Endothelial cell of hepatic sinusoid (primary cell): Measurements from ENCODE around the gene FAM217A.
"Not testable (repeated sequence)": the region's sequence is repeated elsewhere in the genome, so short reads cannot be mapped to it uniquely, and the experiment has no call there.

Experiments
- in situ Hi-C: cut with HindIII; loops from 2 replicates; pipeline ENCODE4 v1.10.0; 2017; ENCODE audit warnings: low sequenced_read_pairs

The FAM217A gene, protein sequence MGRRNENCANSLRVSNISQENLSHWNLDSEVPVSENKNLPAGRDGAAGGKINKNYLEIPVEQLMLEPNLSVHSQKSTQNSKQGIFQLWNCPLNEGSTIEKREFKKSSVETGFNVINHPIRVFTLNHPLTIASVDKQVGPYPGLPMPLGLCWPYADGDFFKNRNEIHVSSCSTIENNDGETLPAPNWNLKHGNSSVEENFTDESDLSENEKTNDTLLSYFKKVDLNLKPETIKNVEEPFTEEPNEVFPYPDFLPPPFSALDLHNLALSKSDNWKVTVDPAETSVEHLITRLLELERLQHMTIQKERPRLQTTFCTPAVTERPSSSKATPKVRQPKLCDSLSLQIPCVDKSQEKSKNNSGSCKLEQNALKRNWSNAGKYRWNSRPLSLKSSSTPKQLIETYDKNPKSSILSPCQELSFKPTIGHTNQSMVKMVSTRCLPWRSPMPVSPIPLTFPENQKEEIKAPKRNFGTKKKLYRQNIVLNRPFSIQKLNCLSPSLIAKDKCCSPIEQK

DNA sequence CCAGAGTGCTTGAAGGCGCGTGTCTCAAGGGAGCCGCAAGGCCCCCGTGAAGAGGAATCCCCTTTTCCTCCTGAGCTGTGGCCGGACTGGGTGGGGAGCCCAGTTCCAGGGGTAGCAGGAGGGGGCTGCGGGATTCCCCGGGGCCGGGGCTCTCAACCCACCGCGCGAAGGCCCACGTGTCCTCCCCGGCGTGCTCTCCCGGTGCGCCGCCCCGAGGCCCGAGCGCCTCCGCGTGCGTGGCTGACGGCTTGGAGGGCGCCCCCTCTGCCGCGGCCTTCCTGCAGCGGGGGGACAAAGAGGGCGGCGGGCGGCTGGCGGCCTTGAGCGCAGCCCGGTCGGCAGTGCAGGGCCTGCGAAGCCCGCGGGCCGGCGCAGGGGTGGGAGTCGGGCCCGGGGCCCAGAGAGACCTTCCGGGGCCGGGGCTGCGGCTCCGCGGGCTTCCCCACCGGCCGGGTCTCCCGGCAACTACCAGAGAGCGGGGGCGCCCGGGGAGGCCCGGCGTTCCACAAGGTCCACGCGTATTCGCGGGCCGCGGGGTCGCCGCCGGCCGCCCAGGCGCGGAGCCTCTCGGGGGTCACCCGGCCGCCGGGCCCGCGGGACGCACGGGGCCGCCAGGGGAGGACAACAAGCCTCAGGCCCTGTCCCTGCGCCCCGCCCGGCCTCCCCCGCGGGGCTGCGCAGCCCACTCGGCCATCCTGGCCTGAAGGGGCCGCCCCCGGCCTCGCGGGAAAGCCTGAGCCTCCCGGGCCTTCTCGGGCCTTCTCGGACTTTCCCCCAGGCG, at the start of gene FAM217A:
Gene FAM217A, minus strand, starts transcription at position 447 of the 781 bp plus-strand sequence. CDS start 1,723 bp downstream, outside the sequence.
- in situ Hi-C loops = no loop called here

DNA sequence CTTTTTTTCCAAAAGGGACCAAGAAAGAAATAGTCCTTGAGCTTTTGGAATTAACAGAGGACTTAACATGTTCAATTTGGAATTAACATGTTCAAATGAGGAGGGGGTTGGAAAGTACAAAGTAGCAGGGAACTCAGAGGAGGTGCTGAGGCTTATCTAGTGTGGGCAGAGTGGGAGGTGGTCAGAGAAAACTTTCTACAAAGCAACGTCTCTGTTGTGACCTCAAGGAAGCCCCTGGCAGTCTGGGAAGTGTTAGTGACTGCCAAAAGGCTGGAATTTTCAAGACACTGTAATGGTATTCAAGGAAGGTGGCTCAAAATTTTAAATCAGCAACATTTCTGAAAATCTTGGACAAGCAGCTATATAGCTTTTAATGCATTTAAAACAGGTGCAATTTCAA, 49.1 kb upstream of the FAM217A start:
- in situ Hi-C loops = no loop called here

DNA sequence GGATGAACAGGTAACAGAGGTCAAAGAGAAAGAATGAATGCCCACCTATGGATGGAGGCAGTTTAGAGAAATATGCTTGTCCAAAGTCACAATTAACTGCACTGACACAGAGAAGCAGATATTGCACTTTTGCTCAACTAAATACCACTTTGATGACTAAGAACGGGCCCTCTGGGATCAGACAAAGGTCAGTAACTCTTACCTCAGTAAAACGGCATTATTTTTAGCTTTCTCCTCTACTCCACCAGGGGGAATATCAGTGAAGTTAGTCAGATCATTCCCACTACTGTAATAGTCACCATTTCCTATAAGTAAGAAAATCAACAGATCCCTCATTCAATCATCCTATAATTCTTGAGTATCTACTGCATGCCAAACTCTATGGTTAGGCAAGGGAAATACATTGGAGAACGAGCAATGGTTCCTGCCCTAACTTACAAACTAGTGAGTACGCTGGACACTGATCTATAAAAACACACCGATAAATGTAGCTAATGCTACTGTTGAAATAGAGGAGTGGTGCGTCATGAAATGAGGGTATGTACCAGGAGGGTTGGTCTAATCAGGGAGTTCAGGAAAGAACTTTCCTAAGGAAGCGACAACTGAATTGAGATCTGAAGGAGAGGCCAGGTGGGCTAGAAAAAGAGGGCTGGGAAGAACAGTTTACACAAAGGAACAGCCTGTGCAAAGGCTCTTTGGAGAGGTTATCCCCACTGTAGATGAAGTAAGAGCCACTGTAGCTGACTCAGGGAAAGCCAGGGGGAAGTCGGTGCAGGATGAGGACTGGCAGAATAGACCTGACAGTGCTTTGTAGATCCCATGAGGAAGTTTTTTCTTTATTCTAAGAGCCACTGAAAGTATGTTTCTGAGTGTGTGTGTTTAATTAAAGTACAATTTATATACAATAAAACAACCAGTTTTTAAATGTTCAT, 47.3 kb upstream of the FAM217A start:
- in situ Hi-C loops = no loop called here

DNA sequence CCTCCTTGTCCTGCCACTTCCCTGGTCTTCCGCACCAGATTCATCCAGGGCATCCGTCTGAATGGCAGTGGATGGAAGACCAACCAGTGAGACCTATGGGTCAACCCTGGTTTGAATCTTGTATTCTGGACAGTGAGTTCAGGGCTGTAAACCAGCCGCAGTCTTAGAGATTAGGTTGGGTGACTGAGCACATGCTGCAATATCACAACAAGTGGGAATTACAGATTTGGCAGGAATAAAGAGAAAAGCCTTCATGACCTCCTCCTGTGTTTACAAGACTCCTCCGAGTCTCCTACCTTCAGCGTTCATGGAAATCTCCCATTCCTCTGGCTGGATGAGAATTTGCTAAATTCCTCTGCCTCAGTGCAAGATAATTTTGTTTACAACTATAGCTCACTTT, 46.6 kb upstream of the FAM217A start:
- in situ Hi-C loops = no loop called here

DNA sequence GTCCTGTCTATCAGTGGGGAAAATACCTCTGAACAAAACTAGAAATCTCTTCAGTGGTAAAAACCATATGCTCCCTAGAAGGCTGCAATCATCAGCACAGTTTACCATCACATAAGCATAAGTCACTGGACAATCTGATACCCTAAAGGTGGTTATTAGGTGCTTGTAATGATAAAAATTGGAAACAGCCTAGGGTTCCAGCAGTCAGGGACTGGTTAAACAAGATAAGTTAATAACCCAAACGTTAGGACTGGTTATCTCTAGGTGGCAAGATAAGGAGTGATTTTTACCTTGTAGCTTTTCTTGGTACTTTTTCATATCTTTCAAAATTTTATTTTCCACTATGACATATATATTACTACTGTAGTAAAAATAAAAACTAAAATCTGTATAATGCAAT, 45.4 kb upstream of the FAM217A start:
- in situ Hi-C loops = no loop called here

DNA sequence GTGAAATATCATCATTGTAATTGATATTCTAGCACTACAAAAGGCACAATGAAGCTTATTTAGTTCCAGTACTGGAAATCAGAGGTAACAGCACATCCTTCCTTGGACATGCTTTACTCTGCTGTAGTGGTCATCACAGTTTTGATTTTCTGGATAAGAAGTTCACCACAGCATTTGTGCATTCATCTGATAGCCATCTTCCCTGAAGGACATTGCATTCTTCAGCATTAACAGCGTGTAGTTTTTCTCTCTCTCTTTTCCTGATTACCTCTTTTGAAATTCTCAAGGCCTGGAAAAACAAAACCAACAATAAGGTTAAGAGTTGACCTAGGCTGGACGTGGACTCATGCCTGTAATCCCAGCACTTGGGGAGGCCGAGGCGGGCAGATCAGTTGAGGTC, 36.8 kb upstream of the FAM217A start:
- in situ Hi-C loops = loop anchor here (5.0 kb wide), 1 partner anchor 93 kb away; a partner anchor contains a TSS

DNA sequence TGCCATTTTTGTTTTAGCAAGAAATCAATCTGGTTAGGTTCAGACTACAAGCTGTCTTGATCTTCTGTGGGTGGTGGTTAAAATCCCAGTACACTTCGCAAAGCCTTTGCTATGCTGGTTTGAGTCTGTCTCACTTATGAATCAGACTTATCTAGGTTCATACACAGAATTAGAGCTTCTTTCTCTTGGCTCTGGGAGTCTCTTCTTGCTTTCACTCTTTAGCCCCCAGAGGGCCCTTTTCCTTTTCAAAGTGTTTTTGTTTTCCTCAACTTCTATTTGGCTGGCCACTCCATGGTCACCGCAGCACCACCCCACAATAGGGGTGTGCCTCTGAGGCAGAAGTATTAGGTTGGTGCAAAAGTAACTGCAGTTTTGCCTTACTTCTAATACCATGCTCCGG, 35.2 kb upstream of the FAM217A start:
- in situ Hi-C loops = no loop called here

DNA sequence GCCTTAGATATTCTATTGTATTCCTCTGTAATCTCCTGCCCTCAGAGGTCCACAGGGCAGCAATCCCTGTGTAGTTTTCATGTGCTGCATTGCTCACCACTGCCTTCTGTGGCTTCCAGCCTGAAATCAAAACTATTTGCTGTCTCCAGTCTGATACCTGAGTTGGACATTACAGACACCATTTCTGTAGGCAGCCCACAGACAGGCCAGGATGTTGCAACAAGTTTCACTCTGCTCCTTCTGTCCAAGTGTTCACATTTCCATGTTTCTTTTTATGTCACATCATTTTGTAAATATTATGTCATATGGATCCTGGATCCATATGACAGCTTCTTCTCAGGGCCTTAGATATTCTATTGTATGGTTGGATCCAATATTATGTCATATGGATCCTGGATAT, 34.7 kb upstream of the FAM217A start:
- in situ Hi-C loops = no loop called here

DNA sequence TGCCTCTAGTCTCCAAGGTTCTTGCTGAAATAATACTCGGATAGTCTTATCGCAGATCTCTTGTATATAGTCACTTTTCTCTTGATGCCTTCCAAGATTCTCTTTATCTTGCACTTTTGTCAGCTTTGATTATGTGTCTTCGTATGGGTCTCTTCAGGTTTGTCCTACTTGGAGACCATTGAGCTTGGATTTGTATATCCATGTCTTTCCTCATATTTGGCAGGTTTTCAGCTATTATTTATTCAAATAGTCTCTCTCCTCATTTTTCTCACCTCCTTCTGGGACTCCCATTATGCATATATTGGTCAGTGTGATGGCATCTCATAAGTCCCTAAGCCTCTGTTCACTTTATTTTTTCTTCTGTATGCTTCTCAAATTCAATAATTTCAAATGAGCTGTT, 33.4 kb upstream of the FAM217A start:
- in situ Hi-C loops = no loop called here

DNA sequence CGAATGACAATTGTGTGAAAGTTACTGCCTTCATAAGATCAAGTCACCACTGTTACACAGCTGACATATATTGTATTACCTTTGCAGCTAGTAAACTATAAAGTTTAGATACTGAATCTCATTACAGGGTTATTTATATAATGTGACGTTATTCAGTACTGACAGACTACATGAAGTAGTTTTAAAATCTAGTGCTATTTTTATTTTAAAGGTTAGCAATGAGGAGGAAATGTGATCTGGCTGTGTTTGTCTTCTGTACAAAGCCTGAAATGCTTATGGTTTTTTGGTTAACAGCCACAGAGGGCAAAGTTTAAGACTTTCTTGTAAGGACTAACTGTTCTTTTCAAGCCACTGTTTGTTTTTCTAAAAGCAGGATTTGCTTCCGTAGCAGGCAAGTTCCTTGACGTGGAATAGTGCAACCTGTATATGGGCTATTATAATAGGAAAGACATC, 30.5 kb upstream of the FAM217A start:
- in situ Hi-C loops = not testable (repeated sequence)

DNA sequence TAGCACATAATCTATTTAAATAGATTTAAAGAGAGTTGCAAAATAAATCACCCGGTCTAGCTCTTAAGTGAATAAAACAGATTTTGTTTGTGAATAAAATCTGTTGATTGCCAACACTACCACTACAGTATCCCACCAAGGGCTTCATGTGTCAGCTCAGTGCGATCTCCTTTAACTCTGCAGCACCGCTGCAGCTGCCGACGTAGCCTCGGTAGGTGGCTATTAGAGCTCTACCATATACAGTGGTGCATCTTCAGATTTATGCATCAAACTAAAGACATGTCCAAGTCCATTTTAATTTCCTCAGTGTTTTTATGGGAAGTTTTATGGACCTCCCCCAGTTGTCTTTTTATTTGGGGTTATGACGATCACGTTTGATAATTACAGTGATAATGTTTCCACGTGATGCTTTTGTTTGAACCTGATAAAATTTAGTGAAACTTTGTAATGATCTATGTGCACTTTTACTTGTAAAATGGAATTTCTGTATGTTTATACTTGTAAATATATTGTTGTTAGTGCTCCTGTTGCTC, 29.7 kb upstream of the FAM217A start:
- in situ Hi-C loops = no loop called here

DNA sequence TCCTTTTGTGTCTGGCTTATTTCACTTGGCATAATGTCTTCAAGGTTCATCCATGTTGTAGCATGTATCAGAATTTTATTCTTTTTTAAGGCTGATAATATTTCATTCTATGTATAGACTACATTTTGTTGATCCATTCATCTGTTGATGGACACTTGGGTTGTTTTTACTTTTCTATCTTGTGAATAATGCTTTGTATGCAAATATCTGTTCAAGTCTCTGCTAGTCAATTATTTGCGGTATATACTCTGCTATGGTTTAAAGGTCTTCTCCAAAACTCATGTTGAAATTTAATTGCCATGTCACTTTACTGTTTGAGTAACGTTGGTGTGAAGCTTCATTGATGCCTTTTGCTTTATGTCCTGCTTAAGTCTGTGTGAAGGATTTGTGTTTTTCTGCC, 28.9 kb upstream of the FAM217A start:
- in situ Hi-C loops = no loop called here

DNA sequence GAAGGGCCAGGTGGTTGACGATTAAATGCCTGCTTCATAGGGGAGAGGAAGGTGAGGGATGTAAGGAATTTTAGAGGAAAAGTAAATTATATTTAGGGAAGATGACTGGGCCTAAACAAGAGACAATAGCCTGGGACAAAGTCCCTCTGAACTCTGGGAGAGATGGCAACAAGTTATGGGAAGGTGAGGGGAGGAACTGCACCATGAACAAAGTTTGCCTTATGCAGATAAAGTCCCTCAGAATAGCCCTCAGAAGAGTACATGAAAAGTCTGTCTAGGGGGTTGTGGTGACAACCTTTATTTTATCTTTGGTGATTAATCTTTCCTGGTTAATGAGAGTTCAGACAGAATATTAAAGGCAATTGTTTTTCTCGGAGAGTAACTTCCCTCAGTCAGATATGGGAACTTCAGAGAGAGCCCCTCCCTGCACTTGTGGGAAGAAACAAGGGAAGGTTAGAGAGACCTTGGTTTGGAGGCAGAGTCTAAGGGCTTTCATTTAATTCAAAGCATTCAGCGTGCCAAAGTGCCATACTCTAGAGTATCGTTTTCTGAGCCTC, 27.1 kb upstream of the FAM217A start:
- in situ Hi-C loops = no loop called here

DNA sequence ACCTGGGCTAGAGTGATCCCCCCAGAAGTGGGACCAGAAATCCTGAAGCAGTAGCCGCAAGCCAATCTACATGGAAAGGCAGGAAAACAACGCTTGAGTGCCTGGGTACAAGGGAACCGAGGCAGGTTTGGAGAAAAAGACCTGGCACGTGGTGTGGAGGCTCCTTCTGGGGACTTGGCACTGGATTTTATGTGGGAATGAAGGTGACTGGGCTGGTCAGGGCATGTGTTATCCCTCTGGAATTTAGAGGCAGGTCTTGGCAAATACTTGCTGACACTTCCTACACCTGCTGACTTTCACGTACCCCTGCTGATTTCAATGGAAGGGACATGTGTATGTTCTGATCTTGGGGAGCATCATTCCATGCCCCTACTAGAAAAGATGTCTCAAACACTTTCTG, 25.0 kb upstream of the FAM217A start:
- in situ Hi-C loops = no loop called here

DNA sequence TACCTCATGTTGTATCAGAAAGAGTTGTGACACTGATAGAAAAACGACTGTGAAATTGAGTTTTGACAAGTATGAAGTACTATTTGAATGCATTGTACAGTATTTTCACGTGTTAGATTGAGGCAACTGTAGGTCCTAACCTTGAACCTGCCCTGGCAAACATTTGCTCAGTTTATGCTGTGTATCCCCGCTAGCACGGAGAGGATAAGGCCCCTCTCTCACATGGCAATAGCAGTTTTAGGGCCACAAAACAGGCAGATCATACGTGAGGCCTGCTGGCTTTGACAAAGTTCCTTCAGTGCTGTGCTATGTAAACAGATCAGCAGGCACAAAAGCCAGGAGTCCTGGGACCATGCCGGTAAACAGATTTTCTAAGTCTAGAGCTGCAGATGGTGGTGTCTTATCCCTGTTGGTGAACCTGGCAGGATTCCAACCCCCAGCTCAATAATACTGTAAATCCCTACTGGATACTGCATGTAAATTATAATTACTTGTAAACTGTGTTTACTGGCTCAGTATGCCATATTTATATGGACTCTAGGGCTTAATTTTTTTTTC, 23.8 kb upstream of the FAM217A start:
- in situ Hi-C loops = no loop called here

DNA sequence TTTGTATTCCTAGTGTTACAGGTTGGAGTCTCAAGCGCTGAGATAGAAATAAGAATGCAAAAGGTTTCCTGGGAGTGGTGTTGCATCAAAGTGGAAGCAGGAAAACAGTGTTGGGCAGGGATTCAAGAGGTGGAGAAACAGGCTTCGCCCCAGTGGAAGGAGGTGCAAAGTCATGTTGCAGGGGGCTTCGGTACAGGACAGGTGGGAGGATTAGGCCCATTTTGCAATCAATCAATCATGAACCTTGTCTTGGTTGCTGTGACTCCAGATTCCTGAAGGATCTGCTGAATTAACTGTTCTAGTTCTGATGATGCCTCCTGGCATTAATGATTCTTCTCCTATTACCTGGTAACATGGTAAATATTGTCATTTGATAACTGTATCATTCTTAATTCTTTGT, 22.4 kb upstream of the FAM217A start:
- in situ Hi-C loops = no loop called here

DNA sequence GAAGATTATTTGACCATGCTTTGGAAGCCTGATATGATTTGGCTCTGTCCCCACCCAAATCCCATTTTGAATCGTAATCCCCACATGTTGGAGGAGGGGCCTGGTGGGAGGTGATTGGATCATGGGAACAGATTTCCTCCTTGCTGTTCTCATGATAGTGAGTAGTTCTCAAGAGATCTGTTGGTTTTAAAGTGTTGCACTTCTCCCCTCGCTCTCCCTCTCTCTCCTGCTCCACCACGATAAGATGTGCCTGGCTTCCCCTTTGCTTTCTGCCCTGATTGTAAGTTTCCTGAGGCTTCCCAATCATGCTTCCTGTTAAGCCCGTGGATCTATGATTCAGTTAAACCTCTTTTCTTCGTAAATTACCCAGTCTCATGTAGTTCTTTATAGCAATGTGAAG, 21.7 kb upstream of the FAM217A start:
- in situ Hi-C loops = no loop called here

DNA sequence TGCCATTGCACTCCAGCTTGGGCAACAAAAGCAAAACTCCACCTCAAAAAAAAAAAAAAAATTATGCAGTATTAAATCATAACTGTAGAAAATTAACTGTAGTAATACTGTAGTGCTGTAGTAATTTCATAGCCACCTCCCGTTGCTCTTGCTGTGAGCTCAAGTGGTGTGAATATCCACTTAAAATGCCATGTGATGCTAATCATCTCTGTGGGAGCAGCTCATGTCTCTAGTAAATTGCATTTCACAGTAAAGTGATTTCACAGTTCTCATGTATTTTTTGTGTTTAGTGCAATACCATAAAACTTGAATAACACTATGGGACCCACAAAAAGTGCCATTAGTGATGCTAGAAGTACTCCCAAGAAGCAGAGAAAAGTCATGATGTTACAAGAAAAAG, 14.4 kb upstream of the FAM217A start:
- in situ Hi-C loops = no loop called here

DNA sequence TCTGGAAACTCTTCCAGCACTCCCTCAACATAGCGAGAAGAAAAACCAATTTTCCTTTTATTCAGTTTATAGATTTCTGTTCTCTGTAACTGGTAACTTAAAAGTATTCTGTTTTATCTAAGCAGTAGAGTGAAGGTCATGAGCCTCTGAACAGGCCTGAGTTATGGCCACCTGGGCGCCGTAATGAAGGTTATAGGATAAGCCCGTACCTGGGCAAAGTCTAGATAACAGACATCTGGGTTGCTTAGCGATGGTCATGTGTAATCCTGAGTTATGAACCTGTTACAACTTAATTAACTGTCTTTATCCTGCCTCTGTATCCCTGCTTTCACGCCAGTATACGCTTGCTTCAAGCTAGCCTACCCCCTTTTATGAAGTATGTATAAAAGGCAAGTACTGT, 13.0 kb upstream of the FAM217A start:
- in situ Hi-C loops = no loop called here

DNA sequence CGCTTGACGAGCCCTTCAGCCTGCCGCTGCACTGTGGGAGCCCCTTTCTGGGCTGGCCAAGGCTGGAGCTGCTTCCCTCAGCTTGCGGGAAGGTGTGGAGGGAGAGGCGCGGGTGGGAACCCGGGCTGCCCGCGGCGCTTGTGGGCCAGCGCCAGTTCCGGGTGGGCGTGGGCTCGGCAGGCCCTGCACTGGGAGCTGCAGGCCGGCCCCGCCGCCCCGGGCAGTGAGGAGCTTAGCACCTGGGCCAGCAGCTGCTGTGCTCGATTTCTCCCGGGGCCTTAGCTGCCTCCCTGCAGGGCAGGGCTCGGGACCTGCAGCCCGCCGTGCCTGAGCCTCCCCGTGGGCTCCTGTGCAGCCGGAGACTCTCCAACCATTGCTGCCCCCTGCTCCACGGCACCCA, 11.1 kb upstream of the FAM217A start:
- in situ Hi-C loops = not testable (repeated sequence)
